SK-N-SH (cell line): ENCODE data around the gene NUDT12. TPM values are rescaled to one million over a fixed set of nuclear protein-coding genes. Genes with fewer than 3 reads are reported as not detected.

ENCODE experiments used
- CTCF ChIA-PET: fragments of 300-600, 350-600 bp; formaldehyde crosslinking; extraction: SDS; loops from one replicate; lab custom pipeline; 2021; lab: Yijun Ruan, JAX
- POLR2A ChIA-PET: fragments of 350-600 bp; sonication (Branson Sonifier 250); formaldehyde crosslinking; extraction: SDS; loops from one replicate; lab custom pipeline; 2020; ENCODE audit warnings: antibody characterized with exemption, inconsistent platforms; lab: Yijun Ruan, JAX
- DNase-seq: peaks from one replicate; pipeline ENCODE4 v3.0.0; 2012
- H2AFZ ChIP-seq: fragments of 200-600 bp; sonication (generic); 2 replicates; pipeline ENCODE4 v1.8.1; 2016; ENCODE audit warnings: antibody characterized with exemption, mild to moderate bottlenecking, low read depth
- H3F3A ChIP-seq: fragments of 200-600 bp; sonication (generic); replicated peaks from 2 replicates; pipeline ENCODE3; 2016; ENCODE audit warnings: antibody characterized with exemption, mild to moderate bottlenecking; ENCODE audit not compliant: insufficient read depth
- H3K27ac ChIP-seq, 2 experiments: fragments of 200-500 bp in 1 of 2; fragments of 200-600 bp in 1 of 2; sonication (Bioruptor generic) in 1 of 2; sonication (generic), shearing (Covaris generic) in 1 of 2; 2 replicates each; pipeline versions ENCODE4 v1.5.1 to v1.6.1; 2014 to 2016; ENCODE audit warnings: low read depth in 2 of 2, inconsistent platforms in 1 of 2, low read length in 1 of 2, mild to moderate bottlenecking in 1 of 2, mixed read lengths in 1 of 2
- H3K27me3 ChIP-seq: fragments of 200-600 bp; sonication (generic), shearing (Covaris generic); 2 replicates; pipeline ENCODE4 v1.6.1; 2016; ENCODE audit warnings: mixed run types; ENCODE audit not compliant: insufficient read depth
- H3K36me3 ChIP-seq, 2 experiments: fragments of 200-500 bp in 1 of 2; fragments of 200-600 bp in 1 of 2; sonication (Bioruptor generic) in 1 of 2; sonication (generic) in 1 of 2; replicated peaks in 1 of 2; 2 replicates each; pipeline versions ENCODE3 to v1.5.1; 2014 to 2016; ENCODE audit warnings: low read length in 1 of 2, mild to moderate bottlenecking in 1 of 2; ENCODE audit not compliant: insufficient read depth in 2 of 2, control insufficient read depth in 1 of 2
- H3K4me1 ChIP-seq, 2 experiments: fragments of 200-500 bp in 1 of 2; fragments of 200-600 bp in 1 of 2; sonication (Bioruptor generic) in 1 of 2; sonication (generic), shearing (Covaris generic) in 1 of 2; 2 replicates each; pipeline versions ENCODE4 v1.5.1 to v1.6.1; 2014 to 2016; ENCODE audit warnings: low read depth in 1 of 2, low read length in 1 of 2, mixed run types in 1 of 2; ENCODE audit not compliant: insufficient read depth in 2 of 2, control insufficient read depth in 1 of 2
- H3K4me2 ChIP-seq: fragments of 200-600 bp; sonication (generic), shearing (Covaris generic); 2 replicates; pipeline ENCODE4 v1.6.1; 2017; ENCODE audit warnings: mixed run types
- H3K4me3 ChIP-seq, 2 experiments: fragments of 200-500 bp in 1 of 2; fragments of 200-600 bp in 1 of 2; sonication (Bioruptor generic) in 1 of 2; sonication (generic), shearing (Covaris generic) in 1 of 2; 2 replicates each; pipeline versions ENCODE4 v1.5.1 to v1.8.1; 2014 to 2016; ENCODE audit warnings: low read depth in 2 of 2, inconsistent platforms in 1 of 2, low read length in 1 of 2, mild to moderate bottlenecking in 1 of 2, mixed read lengths in 1 of 2, moderate library complexity in 1 of 2
- H3K79me2 ChIP-seq: fragments of 200-600 bp; sonication (generic); 2 replicates; pipeline ENCODE4 v1.8.1; 2017; ENCODE audit warnings: mild to moderate bottlenecking; ENCODE audit not compliant: insufficient read depth
- H3K9ac ChIP-seq: fragments of 200-600 bp; sonication (generic); 2 replicates; pipeline ENCODE4 v1.6.1; 2017; ENCODE audit warnings: mixed run types
- H3K9me2 ChIP-seq: fragments of 200-600 bp; sonication (generic); 2 replicates; pipeline ENCODE4 v1.6.1; 2017; ENCODE audit warnings: mixed run types
- H3K9me3 ChIP-seq: fragments of 200-600 bp; sonication (generic); 2 replicates; pipeline ENCODE4 v1.6.1; 2017; ENCODE audit warnings: mixed run types, mild to moderate bottlenecking, moderate library complexity
- H4K20me1 ChIP-seq: fragments of 200-600 bp; sonication (generic); 2 replicates; pipeline ENCODE4 v1.6.1; 2017; ENCODE audit warnings: mild to moderate bottlenecking, mixed run types; ENCODE audit not compliant: insufficient read depth
- CHD2 ChIP-seq: fragments of 150-350 bp; IDR thresholded peaks from 2 replicates; pipeline ENCODE4 v1.6.1; 2018; ENCODE audit warnings: low read length; ENCODE audit not compliant: partially characterized antibody
- CTCF ChIP-seq: fragments of 200-600 bp; sonication (generic); IDR thresholded peaks from 2 replicates; pipeline ENCODE4 v1.6.1; 2017; ENCODE audit warnings: antibody characterized with exemption, mild to moderate bottlenecking, moderate library complexity
- ELF1 ChIP-seq: IDR thresholded peaks from 2 replicates; pipeline ENCODE4 v1.4.0; 2012
- EZH2phosphoT487 ChIP-seq: fragments of 200-600 bp; sonication (generic); IDR thresholded peaks from 2 replicates; pipeline ENCODE4 v1.6.1; 2017; ENCODE audit warnings: low read depth, mixed run types, mild to moderate bottlenecking, antibody characterized with exemption, moderate library complexity, borderline replicate concordance
- FOSL2 ChIP-seq: IDR thresholded peaks from 2 replicates; pipeline ENCODE4 v1.4.0; 2012; ENCODE audit warnings: low read depth, mild to moderate bottlenecking, moderate library complexity, borderline replicate concordance
- FOXJ3 ChIP-seq: sonication (generic); formaldehyde crosslinking; IDR thresholded peaks from 2 replicates; pipeline ENCODE4 v1.5.1; 2020; ENCODE audit warnings: mild to moderate bottlenecking, missing genetic modification reagents
- FOXM1 ChIP-seq: IDR thresholded peaks from 2 replicates; pipeline ENCODE4 v1.4.0; 2012; ENCODE audit warnings: low read depth, mild to moderate bottlenecking
- GATA2 ChIP-seq: sonication (generic); formaldehyde crosslinking; IDR thresholded peaks from 2 replicates; pipeline ENCODE4 v1.5.0; 2020; ENCODE audit warnings: mild to moderate bottlenecking, missing genetic modification reagents
- IRF3 ChIP-seq: fragments of 150-350 bp; IDR thresholded peaks from 2 replicates; pipeline ENCODE4 v1.6.1; 2016; ENCODE audit warnings: mild to moderate bottlenecking, low read depth, low read length
- JUND ChIP-seq: IDR thresholded peaks from 2 replicates; pipeline ENCODE4 v1.4.0; 2012
- MAX ChIP-seq: IDR thresholded peaks from 2 replicates; pipeline ENCODE4 v1.4.0; 2012; ENCODE audit warnings: low read depth
- MEF2A ChIP-seq: IDR thresholded peaks from 2 replicates; pipeline ENCODE4 v1.4.0; 2012; ENCODE audit warnings: low read depth, borderline replicate concordance
- NRF1 ChIP-seq: IDR thresholded peaks from 2 replicates; pipeline ENCODE4 v1.6.1; 2012; ENCODE audit warnings: low read depth, mild to moderate bottlenecking, low read length
- POLR2AphosphoS5 ChIP-seq: IDR thresholded peaks from 2 replicates; pipeline ENCODE4 v1.6.1; 2012; ENCODE audit warnings: low read depth, low read length
- RAD21 ChIP-seq: IDR thresholded peaks from 2 replicates; pipeline ENCODE4 v1.6.1; 2012; ENCODE audit warnings: mild to moderate bottlenecking, low read length
- RCOR1 ChIP-seq: fragments of 150-350 bp; IDR thresholded peaks from 2 replicates; pipeline ENCODE4 v1.6.1; 2017; ENCODE audit warnings: antibody characterized with exemption, low read length
- RFX5 ChIP-seq: IDR thresholded peaks from 2 replicates; pipeline ENCODE4 v1.6.1; 2012; ENCODE audit warnings: mild to moderate bottlenecking, improper control_type of control experiment, low read length
- RXRA ChIP-seq: IDR thresholded peaks from 2 replicates; pipeline ENCODE4 v1.4.0; 2012; ENCODE audit warnings: low read depth, mild to moderate bottlenecking, borderline replicate concordance
- SIN3A ChIP-seq: IDR thresholded peaks from 2 replicates; pipeline ENCODE4 v1.6.1; 2012; ENCODE audit warnings: low read depth, mild to moderate bottlenecking, low read length, moderate library complexity, borderline replicate concordance
- SMC3 ChIP-seq: IDR thresholded peaks from 2 replicates; pipeline ENCODE4 v1.6.1; 2012; ENCODE audit warnings: low read depth, low read length, improper control_type of control experiment
- TAF1 ChIP-seq: IDR thresholded peaks from 2 replicates; pipeline ENCODE4 v1.6.1; 2012; ENCODE audit warnings: low read depth, mild to moderate bottlenecking, low read length, moderate library complexity, borderline replicate concordance
- TCF12 ChIP-seq: IDR thresholded peaks from 2 replicates; pipeline ENCODE4 v1.4.0; 2012
- YY1 ChIP-seq: IDR thresholded peaks from 2 replicates; pipeline ENCODE4 v1.4.0; 2012; ENCODE audit warnings: low read depth, mild to moderate bottlenecking
- WGBS: methylation state at CpG from one replicate; pipeline ENCODE4 v1.1.6; 2017; ENCODE audit warnings: low lambda C conversion rate; 5-methylcytosine and 5-hydroxymethylcytosine counted together
- polyA plus RNA-seq, 3 experiments: library from polyadenylated mRNA; depleted of rRNA; stranded (reverse); fragments of >200 nt; gene quantifications; 2 replicates each; pipeline ENCODE4 v1.2.3, GENCODE V29; 2012
- TF ChIP-seq, protein P1 (sequence below): fragments of 150-350 bp; IDR thresholded peaks from 2 replicates; pipeline ENCODE4 v1.6.1; 2017; ENCODE audit warnings: antibody characterized with exemption, low read length, low read depth, borderline replicate concordance
- TF ChIP-seq, protein P2 (sequence below): IDR thresholded peaks from 2 replicates; pipeline ENCODE4 v1.4.0; 2012; ENCODE audit warnings: low read depth, borderline replicate concordance

The NUDT12 gene
- polyA plus RNA-seq, 1 of the 3 experiments (the other 2 are of a cell fraction): 4.9 TPM

DNA sequence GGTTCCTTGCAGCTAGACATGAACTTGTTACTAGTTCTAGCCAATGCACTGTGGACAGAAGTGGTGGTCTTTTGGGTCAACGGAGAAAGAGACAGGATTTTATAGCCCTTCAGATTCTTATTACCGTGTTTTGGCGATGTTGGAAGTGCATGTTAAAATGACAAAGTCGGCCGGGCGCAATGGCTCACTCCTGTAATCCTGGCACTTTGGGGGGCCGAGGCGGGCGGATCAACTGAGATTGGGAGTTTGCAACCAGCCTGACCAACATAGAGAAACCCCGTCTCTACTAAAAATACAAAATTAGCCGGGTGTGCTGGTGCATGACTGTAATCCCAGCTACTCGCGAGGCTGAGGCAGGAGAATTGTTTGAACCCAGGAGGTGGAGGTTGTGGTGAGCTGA, 9.1 kb upstream of the NUDT12 start:
- H2AFZ ChIP-seq: no peak overlapping the region
- no peaks in the 10 kb centered on the region for H3K79me2 ChIP-seq
- no peak overlapping the region for H3K27ac ChIP-seq
- no peak overlapping the region for H3K4me3 ChIP-seq
- peaks cover 0 to 4% of the 10 kb centered on the region in 2 experiments; a peak in 2 of 4 replicates for H3K4me1 ChIP-seq
- no peaks in the 10 kb centered on the region for H3K36me3 ChIP-seq
- ChIA-PET POLR2A (no interaction called here), CTCF (interaction anchor here (2.9 kb wide), 1 partner anchor 10 kb away, joined by 9 read pairs; no protein-coding TSS in a partner anchor)
- no peak for DNase-seq
- 85% methylated on average over 13 of the region's 13 CpGs for WGBS
- no peak overlapping the region for H3K4me2 ChIP-seq
- H3K9me2 ChIP-seq: no peaks in the 10 kb centered on the region
- H3K9me3 ChIP-seq: no peaks in the 10 kb centered on the region
- TF ChIP-seq EZH2phosphoT487 (no peak), CHD2 (no peak), SMC3 (no peak), POLR2AphosphoS5 (no peak), GATA2 (no peak), TAF1 (no peak), JUND (no peak), RFX5 (no peak), FOXJ3 (CRISPR knock-in tag) (no peak), NRF1 (no peak), TCF12 (no peak)
- H3K9ac ChIP-seq: no peak overlapping the region
- no peaks in the 10 kb centered on the region for H3K27me3 ChIP-seq
- H3F3A ChIP-seq: no peaks in the 10 kb centered on the region
- H4K20me1 ChIP-seq: no peaks in the 10 kb centered on the region

GRCh38 chr5:103569313-103570060, 6.9 kb upstream of the NUDT12 start:
- no peak for DNase-seq
- CTCF ChIA-PET: interaction anchor here (2.9 kb wide), 1 partner anchor 13 kb away, joined by 9 read pairs; no protein-coding TSS in a partner anchor
- no peak overlapping the region for H2AFZ ChIP-seq
- TF ChIP-seq FOXM1 (no peak), YY1 (no peak), ELF1 (no peak), RXRA (no peak), IRF3 (no peak), MEF2A (no peak), RAD21 (no peak), MAX (no peak), CTCF (no peak), FOSL2 (no peak), SIN3A (no peak), RCOR1 (no peak)
- TF ChIP-seq, protein P1, sequence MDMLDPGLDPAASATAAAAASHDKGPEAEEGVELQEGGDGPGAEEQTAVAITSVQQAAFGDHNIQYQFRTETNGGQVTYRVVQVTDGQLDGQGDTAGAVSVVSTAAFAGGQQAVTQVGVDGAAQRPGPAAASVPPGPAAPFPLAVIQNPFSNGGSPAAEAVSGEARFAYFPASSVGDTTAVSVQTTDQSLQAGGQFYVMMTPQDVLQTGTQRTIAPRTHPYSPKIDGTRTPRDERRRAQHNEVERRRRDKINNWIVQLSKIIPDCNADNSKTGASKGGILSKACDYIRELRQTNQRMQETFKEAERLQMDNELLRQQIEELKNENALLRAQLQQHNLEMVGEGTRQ: no peak
- TF ChIP-seq, protein P2, sequence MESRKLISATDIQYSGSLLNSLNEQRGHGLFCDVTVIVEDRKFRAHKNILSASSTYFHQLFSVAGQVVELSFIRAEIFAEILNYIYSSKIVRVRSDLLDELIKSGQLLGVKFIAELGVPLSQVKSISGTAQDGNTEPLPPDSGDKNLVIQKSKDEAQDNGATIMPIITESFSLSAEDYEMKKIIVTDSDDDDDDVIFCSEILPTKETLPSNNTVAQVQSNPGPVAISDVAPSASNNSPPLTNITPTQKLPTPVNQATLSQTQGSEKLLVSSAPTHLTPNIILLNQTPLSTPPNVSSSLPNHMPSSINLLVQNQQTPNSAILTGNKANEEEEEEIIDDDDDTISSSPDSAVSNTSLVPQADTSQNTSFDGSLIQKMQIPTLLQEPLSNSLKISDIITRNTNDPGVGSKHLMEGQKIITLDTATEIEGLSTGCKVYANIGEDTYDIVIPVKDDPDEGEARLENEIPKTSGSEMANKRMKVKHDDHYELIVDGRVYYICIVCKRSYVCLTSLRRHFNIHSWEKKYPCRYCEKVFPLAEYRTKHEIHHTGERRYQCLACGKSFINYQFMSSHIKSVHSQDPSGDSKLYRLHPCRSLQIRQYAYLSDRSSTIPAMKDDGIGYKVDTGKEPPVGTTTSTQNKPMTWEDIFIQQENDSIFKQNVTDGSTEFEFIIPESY: no peak

More at GRCh38 chr5:103569313-103570060, 6.9 kb upstream of the NUDT12 start:
- no peaks in the 10 kb centered on the region for H3F3A ChIP-seq
- H3K4me1 ChIP-seq: peaks cover 0 to 4% of the 10 kb centered on the region in 2 experiments; a peak in 2 of 4 replicates
- no peaks in the 10 kb centered on the region for H3K79me2 ChIP-seq
- no peak overlapping the region for H3K9ac ChIP-seq
- H3K36me3 ChIP-seq: no peaks in the 10 kb centered on the region
- H3K4me2 ChIP-seq: no peak overlapping the region
- no peak overlapping the region for H3K4me3 ChIP-seq
- H3K27ac ChIP-seq: no peak overlapping the region
- H4K20me1 ChIP-seq: no peaks in the 10 kb centered on the region
- no peaks in the 10 kb centered on the region for H3K9me2 ChIP-seq
- no peaks in the 10 kb centered on the region for H3K27me3 ChIP-seq
- POLR2A ChIA-PET: no interaction called here
- H3K9me3 ChIP-seq: no peaks in the 10 kb centered on the region
- 59% methylated on average over 3 of the region's 3 CpGs for WGBS
